Astrocyte (in vitro differentiated cells and primary cell): Measurements from ENCODE around the gene CFAP58.

Experiments used
- CTCF ChIP-seq: IDR thresholded peaks from 2 replicates; pipeline ENCODE4 v1.5.1; 2011; ENCODE audit warnings: low read depth, mild to moderate bottlenecking, inconsistent platforms, low read length, moderate library complexity; ENCODE audit not compliant: insufficient read depth
- EZH2 ChIP-seq: IDR thresholded peaks from 2 replicates; pipeline ENCODE4 v1.6.1; 2012; ENCODE audit warnings: mild to moderate bottlenecking, low read length, inconsistent platforms; ENCODE audit not compliant: insufficient read depth

- TF ChIP-seq CTCF (no peak), EZH2 (no peak)
Measured at GRCh38 chr10:104416851-104417250, 63.2 kb downstream of the CFAP58 start.
